Endothelial cell (in vitro differentiated cells): ENCODE data around the gene MBD4. TPM values are rescaled to one million over a fixed set of nuclear protein-coding genes. Genes with fewer than 3 reads are reported as not detected.
A peak's percentile ranks its signal among the peaks of the same experiment; 100 is the strongest.

Source experiments
- DNase-seq: peaks from one replicate; pipeline ENCODE4 v3.0.0; 2021; ENCODE audit warnings: low spot score
- H3K27ac Mint-ChIP-seq: one replicate; pipeline ENCODE4 v1.8.0; 2021; ENCODE audit warnings: mixed read lengths, inconsistent platforms; ENCODE audit not compliant: unreplicated experiment
- H3K27me3 Mint-ChIP-seq: one replicate; pipeline ENCODE4 v1.8.0; 2021; ENCODE audit warnings: mild to moderate bottlenecking, moderate library complexity, mixed read lengths, inconsistent platforms; ENCODE audit not compliant: unreplicated experiment
- H3K36me3 Mint-ChIP-seq: one replicate; pipeline ENCODE4 v1.8.0; 2021; ENCODE audit warnings: mild to moderate bottlenecking, low read depth, mixed read lengths, inconsistent platforms; ENCODE audit not compliant: unreplicated experiment
- H3K4me1 Mint-ChIP-seq: one replicate; pipeline ENCODE4 v1.8.0; 2021; ENCODE audit warnings: mild to moderate bottlenecking, mixed read lengths, inconsistent platforms; ENCODE audit not compliant: unreplicated experiment
- H3K4me3 Mint-ChIP-seq: one replicate; pipeline ENCODE4 v1.8.0; 2021; ENCODE audit warnings: mild to moderate bottlenecking, mixed read lengths, inconsistent platforms; ENCODE audit not compliant: unreplicated experiment
- H3K9me3 Mint-ChIP-seq: one replicate; pipeline ENCODE4 v1.8.0; 2021; ENCODE audit warnings: mixed read lengths, inconsistent platforms; ENCODE audit not compliant: unreplicated experiment
- total RNA-seq: library from RNA; stranded (reverse); fragmentation: NEBNext Ultra II Directional; extraction: Animal tissue kit (Norgen Biotek cat#: 25700); gene quantifications from one replicate; pipeline ENCODE4 v1.2.1, GENCODE V29; 2021; ENCODE audit not compliant: unreplicated experiment
- TF ChIP-seq, protein P1 (sequence below): fragments of 200-600 bp; sonication (generic); IDR thresholded peaks from one replicate; pipeline ENCODE4 v1.5.0; 2021; ENCODE audit warnings: antibody characterized with exemption; ENCODE audit not compliant: unreplicated experiment

MBD4 gene
- total RNA-seq, 1 donor from 2014 or later = 30.6 TPM

GRCh38 chr3:129445471-129445870 is 5.7 kb upstream of the MBD4 start:
- H3K27me3 Mint-ChIP-seq = peaks cover 4% of the 10 kb centered on the region
- peaks cover 4% of the 10 kb centered on the region for H3K36me3 Mint-ChIP-seq
- H3K9me3 Mint-ChIP-seq = no peaks in the 10 kb centered on the region
- no peak for DNase-seq
- TF ChIP-seq, protein P1, sequence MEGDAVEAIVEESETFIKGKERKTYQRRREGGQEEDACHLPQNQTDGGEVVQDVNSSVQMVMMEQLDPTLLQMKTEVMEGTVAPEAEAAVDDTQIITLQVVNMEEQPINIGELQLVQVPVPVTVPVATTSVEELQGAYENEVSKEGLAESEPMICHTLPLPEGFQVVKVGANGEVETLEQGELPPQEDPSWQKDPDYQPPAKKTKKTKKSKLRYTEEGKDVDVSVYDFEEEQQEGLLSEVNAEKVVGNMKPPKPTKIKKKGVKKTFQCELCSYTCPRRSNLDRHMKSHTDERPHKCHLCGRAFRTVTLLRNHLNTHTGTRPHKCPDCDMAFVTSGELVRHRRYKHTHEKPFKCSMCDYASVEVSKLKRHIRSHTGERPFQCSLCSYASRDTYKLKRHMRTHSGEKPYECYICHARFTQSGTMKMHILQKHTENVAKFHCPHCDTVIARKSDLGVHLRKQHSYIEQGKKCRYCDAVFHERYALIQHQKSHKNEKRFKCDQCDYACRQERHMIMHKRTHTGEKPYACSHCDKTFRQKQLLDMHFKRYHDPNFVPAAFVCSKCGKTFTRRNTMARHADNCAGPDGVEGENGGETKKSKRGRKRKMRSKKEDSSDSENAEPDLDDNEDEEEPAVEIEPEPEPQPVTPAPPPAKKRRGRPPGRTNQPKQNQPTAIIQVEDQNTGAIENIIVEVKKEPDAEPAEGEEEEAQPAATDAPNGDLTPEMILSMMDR = no peak
- H3K27ac Mint-ChIP-seq = no peak overlapping the region
- peaks cover 55% of the 10 kb centered on the region for H3K4me1 Mint-ChIP-seq
- H3K4me3 Mint-ChIP-seq = no peak overlapping the region

- no peak overlapping the region for H3K4me3 Mint-ChIP-seq
- no peak overlapping the region for H3K27ac Mint-ChIP-seq
- H3K4me1 Mint-ChIP-seq = peaks cover 50% of the 10 kb centered on the region
- peaks cover 1% of the 10 kb centered on the region for H3K27me3 Mint-ChIP-seq
- H3K36me3 Mint-ChIP-seq = peaks cover under 1% of the 10 kb centered on the region
- DNase-seq = no peak
- no peaks in the 10 kb centered on the region for H3K9me3 Mint-ChIP-seq
- TF ChIP-seq, protein P1 = no peak
Observed at GRCh38 chr3:129442947-129443346, 3.2 kb upstream of the MBD4 start.

DNA sequence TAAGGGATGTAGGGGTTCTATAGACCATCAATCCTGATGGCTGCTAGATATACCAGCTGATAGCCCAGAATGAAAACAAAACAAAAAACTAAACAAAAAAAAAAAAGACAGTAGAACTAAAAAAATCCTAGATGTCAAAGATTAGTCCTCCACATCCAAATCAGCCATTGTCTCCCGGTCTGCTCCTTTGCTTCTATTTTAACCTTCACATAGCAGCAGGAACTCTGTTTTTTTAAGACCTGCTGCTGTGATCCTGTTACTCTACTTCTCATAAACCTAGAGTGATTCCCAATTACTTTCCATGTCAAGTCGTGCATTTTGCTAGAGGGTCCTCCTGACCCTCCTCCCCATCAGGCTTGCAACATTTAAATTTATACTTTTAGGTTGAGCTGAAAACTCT is 2.7 kb upstream of the MBD4 start:
- Mint-ChIP-seq H3K27me3 (no peaks in the 10 kb centered on the region), H3K4me3 (no peak overlapping the region), H3K36me3 (peaks cover 5% of the 10 kb centered on the region), H3K9me3 (no peaks in the 10 kb centered on the region), H3K4me1 (peaks cover 46% of the 10 kb centered on the region), H3K27ac (peak overlapping the region; percentile 49)
- no peak for DNase-seq
- TF ChIP-seq, protein P1 = no peak

GRCh38 chr3:129441782-129442181 is 2.0 kb upstream of the MBD4 start:
- no peaks in the 10 kb centered on the region for H3K9me3 Mint-ChIP-seq
- H3K4me3 Mint-ChIP-seq = peak overlapping the region; percentile 21
- no peaks in the 10 kb centered on the region for H3K27me3 Mint-ChIP-seq
- TF ChIP-seq, protein P1 = no peak
- peak overlapping the region; percentile 49 for H3K27ac Mint-ChIP-seq
- H3K36me3 Mint-ChIP-seq = peaks cover 9% of the 10 kb centered on the region
- H3K4me1 Mint-ChIP-seq = peaks cover 45% of the 10 kb centered on the region
- DNase-seq = no peak

- Mint-ChIP-seq H3K9me3 (no peaks in the 10 kb centered on the region), H3K27me3 (no peaks in the 10 kb centered on the region), H3K4me1 (peaks cover 44% of the 10 kb centered on the region), H3K36me3 (peaks cover 14% of the 10 kb centered on the region), H3K27ac (peak overlapping the region; percentile 2), H3K4me3 (peak overlapping the region; percentile 98)
- TF ChIP-seq, protein P1 = no peak
- DNase-seq = no peak
Observed at GRCh38 chr3:129441215-129441614, 1.5 kb upstream of the MBD4 start.
